PC-9 (cell line): Measurements from ENCODE around the gene ERC2. TPM values are rescaled to one million over a fixed set of nuclear protein-coding genes. Genes with fewer than 3 reads are reported as not detected.

Experiments
- BruUV-seq: library from RNA; stranded (reverse); fragments of 400-500 nt; replicated peaks from 2 replicates; lab custom pipeline; 2021; lab: Mats Ljungman, UMichigan
- CTCF ChIA-PET: fragments of 300-600 bp; sonication (Branson Sonifier 250); formaldehyde crosslinking; loops from one replicate; lab custom pipeline; 2022; ENCODE audit warnings: antibody characterized with exemption; lab: Charles Lee
- POLR2A ChIA-PET: fragments of 300-600 bp; sonication (Branson Sonifier 250); formaldehyde crosslinking; loops from one replicate; lab custom pipeline; 2022; ENCODE audit warnings: antibody characterized with exemption; ENCODE audit not compliant: unreplicated experiment; lab: Charles Lee
- DNase-seq, 2 experiments: peaks; one replicate each; pipeline versions ENCODE4 v3.0.0 to v3.0.0-alpha.2; 2015 to 2022; ENCODE audit warnings: mixed read lengths in 1 of 2
- H2AFZ ChIP-seq: fragments of 200-600 bp; sonication (generic); 2 replicates; pipeline ENCODE4 v1.8.1; 2017; ENCODE audit warnings: antibody characterized with exemption
- H3F3A ChIP-seq: fragments of 200-600 bp; sonication (generic); 2 replicates; pipeline ENCODE4 v1.8.1; 2017; ENCODE audit warnings: antibody characterized with exemption, mild to moderate bottlenecking, low read depth; ENCODE audit not compliant: insufficient read depth
- H3K27ac ChIP-seq: fragments of 200-600 bp; sonication (generic); 2 replicates; pipeline ENCODE4 v1.6.1; 2016; ENCODE audit warnings: mixed run types
- H3K27me3 ChIP-seq: fragments of 200-600 bp; sonication (generic); 2 replicates; pipeline ENCODE4 v1.6.1; 2016; ENCODE audit warnings: low read depth, mixed run types; ENCODE audit not compliant: insufficient read depth
- H3K36me3 ChIP-seq: fragments of 200-600 bp; sonication (generic); 2 replicates; pipeline ENCODE4 v1.6.1; 2016; ENCODE audit warnings: low read depth, mixed run types
- H3K4me1 ChIP-seq: fragments of 200-600 bp; sonication (generic); replicated peaks from 2 replicates; pipeline ENCODE4 v1.6.1; 2016; ENCODE audit warnings: mixed run types; ENCODE audit not compliant: insufficient read depth
- H3K4me2 ChIP-seq: fragments of 200-600 bp; sonication (generic); 2 replicates; pipeline ENCODE4 v1.6.1; 2017; ENCODE audit warnings: mixed run types
- H3K4me3 ChIP-seq: fragments of 200-600 bp; sonication (generic); 2 replicates; pipeline ENCODE4 v1.6.1; 2016; ENCODE audit warnings: mixed run types
- H3K79me2 ChIP-seq: fragments of 200-600 bp; sonication (generic); 2 replicates; pipeline ENCODE4 v1.6.1; 2017; ENCODE audit warnings: low read depth, mixed run types
- H3K9me2 ChIP-seq: fragments of 200-600 bp; sonication (generic); 2 replicates; pipeline ENCODE4 v1.8.1; 2017; ENCODE audit warnings: mild to moderate bottlenecking; ENCODE audit not compliant: insufficient read depth
- H3K9me3 ChIP-seq: fragments of 200-600 bp; sonication (generic); 2 replicates; pipeline ENCODE4 v1.8.1; 2016; ENCODE audit warnings: low read depth; ENCODE audit not compliant: insufficient read depth
- H4K20me1 ChIP-seq: fragments of 200-600 bp; sonication (generic); 2 replicates; pipeline ENCODE4 v1.8.1; 2017; ENCODE audit not compliant: insufficient read depth
- EZH2 ChIP-seq: fragments of 200-600 bp; sonication (generic); IDR thresholded peaks from 2 replicates; pipeline ENCODE4 v1.8.0; 2017; ENCODE audit warnings: antibody characterized with exemption, low read depth
- intact Hi-C: fragments of 100-400 bp; cut with micrococcal nuclease; formaldehyde crosslinking; loops from one replicate; pipeline ENCODE4 v1.10.0; 2022; ENCODE audit not compliant: unreplicated experiment
- total RNA-seq: library from RNA; stranded (reverse); gene quantifications from 2 replicates; pipeline ENCODE4 v1.2.3, GENCODE V29; 2021
- TF ChIP-seq, protein P1 (sequence below): fragments of 200-600 bp; sonication (generic); conservative IDR thresholded peaks from 2 replicates; pipeline ENCODE4 v1.6.1; 2017; ENCODE audit warnings: mixed run types, antibody characterized with exemption, mild to moderate bottlenecking, moderate library complexity

ERC2 gene
- total RNA-seq, 1 experiment from 2014 or later = 1.4 TPM

DNA sequence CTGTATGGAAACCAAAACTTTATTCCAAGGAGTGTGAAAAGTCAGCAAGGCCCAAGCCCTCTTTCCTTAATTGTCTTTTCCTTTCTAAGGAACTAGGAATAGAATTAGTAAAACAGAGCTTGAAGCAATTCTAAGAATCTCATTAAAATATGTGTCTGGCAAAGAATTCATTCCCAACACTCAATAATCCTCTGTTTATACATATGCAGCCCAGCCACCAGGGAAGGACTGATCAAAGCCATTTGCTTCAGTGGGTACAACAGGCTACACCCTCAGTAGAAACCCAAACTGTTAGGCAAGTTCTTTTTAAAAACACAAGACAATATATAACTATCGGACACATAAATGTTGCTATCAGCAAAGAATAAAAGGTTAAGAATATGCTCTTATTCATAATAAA lies 266.9 kb downstream of the ERC2 start:
- no peaks in the 10 kb centered on the region for H3K79me2 ChIP-seq
- POLR2A ChIA-PET = no interaction called here
- no peak for TF ChIP-seq EZH2
- TF ChIP-seq, protein P1, sequence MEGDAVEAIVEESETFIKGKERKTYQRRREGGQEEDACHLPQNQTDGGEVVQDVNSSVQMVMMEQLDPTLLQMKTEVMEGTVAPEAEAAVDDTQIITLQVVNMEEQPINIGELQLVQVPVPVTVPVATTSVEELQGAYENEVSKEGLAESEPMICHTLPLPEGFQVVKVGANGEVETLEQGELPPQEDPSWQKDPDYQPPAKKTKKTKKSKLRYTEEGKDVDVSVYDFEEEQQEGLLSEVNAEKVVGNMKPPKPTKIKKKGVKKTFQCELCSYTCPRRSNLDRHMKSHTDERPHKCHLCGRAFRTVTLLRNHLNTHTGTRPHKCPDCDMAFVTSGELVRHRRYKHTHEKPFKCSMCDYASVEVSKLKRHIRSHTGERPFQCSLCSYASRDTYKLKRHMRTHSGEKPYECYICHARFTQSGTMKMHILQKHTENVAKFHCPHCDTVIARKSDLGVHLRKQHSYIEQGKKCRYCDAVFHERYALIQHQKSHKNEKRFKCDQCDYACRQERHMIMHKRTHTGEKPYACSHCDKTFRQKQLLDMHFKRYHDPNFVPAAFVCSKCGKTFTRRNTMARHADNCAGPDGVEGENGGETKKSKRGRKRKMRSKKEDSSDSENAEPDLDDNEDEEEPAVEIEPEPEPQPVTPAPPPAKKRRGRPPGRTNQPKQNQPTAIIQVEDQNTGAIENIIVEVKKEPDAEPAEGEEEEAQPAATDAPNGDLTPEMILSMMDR = no peak
- H4K20me1 ChIP-seq = no peaks in the 10 kb centered on the region
- no TSS peak for BruUV-seq
- no peak for DNase-seq
- H3K9me3 ChIP-seq = no peaks in the 10 kb centered on the region
- CTCF ChIA-PET = no interaction called here
- no peak overlapping the region for H3K4me2 ChIP-seq
- intact Hi-C loops = no loop called here
- no peaks in the 10 kb centered on the region for H3K9me2 ChIP-seq
- no peak overlapping the region for H3K27ac ChIP-seq
- no peaks in the 10 kb centered on the region for H3K36me3 ChIP-seq
- H2AFZ ChIP-seq = no peak overlapping the region
- no peak overlapping the region for H3K4me3 ChIP-seq
- H3K4me1 ChIP-seq = no peaks in the 10 kb centered on the region
- no peaks in the 10 kb centered on the region for H3F3A ChIP-seq
- 0 out of 2 replicates have a peak, but pooled peaks cover 2% of the 10 kb centered on the region for H3K27me3 ChIP-seq

DNA sequence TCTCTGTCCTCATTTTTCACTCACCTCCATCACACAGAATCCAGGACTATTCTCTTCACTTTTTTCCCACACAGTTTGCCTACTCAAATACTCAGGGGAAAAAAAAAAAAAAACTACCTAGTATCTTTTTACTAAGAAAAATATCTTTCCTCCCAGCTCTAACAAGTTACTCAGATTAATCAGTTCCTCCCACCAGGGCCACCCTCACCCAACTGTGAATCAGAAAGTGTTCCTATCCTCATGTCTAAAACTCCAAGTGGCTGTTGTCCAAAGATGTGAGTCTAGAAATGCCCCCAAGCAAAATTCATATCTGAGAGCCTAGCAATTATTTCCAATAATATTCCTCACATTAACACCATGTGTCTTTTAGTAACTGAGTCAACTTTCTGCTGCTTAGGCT lies 268.0 kb downstream of the ERC2 start:
- no peaks in the 10 kb centered on the region for H3K9me3 ChIP-seq
- H3K9me2 ChIP-seq = no peaks in the 10 kb centered on the region
- TF ChIP-seq, protein P1 = no peak
- no peak for TF ChIP-seq EZH2
- H2AFZ ChIP-seq = no peak overlapping the region
- H3K27me3 ChIP-seq = 0 out of 2 replicates have a peak, but pooled peaks cover 2% of the 10 kb centered on the region
- POLR2A ChIA-PET = no interaction called here
- H3K4me1 ChIP-seq = no peaks in the 10 kb centered on the region
- no TSS peak for BruUV-seq
- no peaks in the 10 kb centered on the region for H4K20me1 ChIP-seq
- no peaks in the 10 kb centered on the region for H3K79me2 ChIP-seq
- CTCF ChIA-PET = no interaction called here
- H3K4me2 ChIP-seq = no peak overlapping the region
- H3F3A ChIP-seq = no peaks in the 10 kb centered on the region
- intact Hi-C loops = no loop called here
- H3K36me3 ChIP-seq = no peaks in the 10 kb centered on the region
- DNase-seq = no peak
- no peak overlapping the region for H3K4me3 ChIP-seq
- no peak overlapping the region for H3K27ac ChIP-seq

DNA sequence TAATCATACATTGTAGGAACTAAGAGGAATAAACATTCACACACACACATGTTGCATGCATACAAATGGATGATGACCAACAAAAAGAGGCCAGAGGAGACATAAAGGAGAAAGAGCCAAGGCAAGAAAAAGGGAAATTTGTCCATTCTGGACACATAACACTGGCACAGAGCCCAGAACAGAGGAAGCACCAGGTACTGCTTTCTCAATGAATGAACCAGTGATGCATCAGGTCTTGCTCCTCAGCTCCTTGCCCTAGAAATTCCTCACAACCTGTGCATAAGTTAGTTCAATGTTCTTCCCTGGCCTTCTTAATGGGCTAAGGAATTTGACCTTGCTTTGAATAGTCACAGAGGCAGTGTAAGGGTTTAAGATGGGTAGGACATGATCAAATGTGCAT lies 270.3 kb downstream of the ERC2 start:
- POLR2A ChIA-PET = no interaction called here
- BruUV-seq = no TSS peak

More for the DNA sequence above, 270.3 kb downstream of the ERC2 start:
- Histone ChIP-seq H3K36me3 (no peaks in the 10 kb centered on the region), H3K4me1 (no peaks in the 10 kb centered on the region), H3K9me2 (no peaks in the 10 kb centered on the region), H3K9me3 (no peaks in the 10 kb centered on the region), H2AFZ (no peak overlapping the region), H3K4me3 (no peak overlapping the region), H4K20me1 (no peaks in the 10 kb centered on the region), H3F3A (no peaks in the 10 kb centered on the region), H3K27me3 (0 out of 2 replicates have a peak, but pooled peaks cover 2% of the 10 kb centered on the region), H3K27ac (no peak overlapping the region), H3K79me2 (no peaks in the 10 kb centered on the region), H3K4me2 (no peak overlapping the region)
- CTCF ChIA-PET = no interaction called here
- no peak for DNase-seq
- intact Hi-C loops = no loop called here
- TF ChIP-seq, protein P1 = no peak
- TF ChIP-seq EZH2 = no peak
